Activated CD4-positive, alpha-beta T cell treated with anti-CD3 and anti-CD28 coated beads for 1 hour (primary cell): Measurements from ENCODE around the gene PTPRN2.
"Not testable (repeated sequence)": the region's sequence is repeated elsewhere in the genome, so short reads cannot be mapped to it uniquely, and the experiment has no call there.

Source experiments
- DNase-seq: peaks from one replicate; pipeline ENCODE4 v3.0.0-alpha.2; 2020

PTPRN2 gene

DNA sequence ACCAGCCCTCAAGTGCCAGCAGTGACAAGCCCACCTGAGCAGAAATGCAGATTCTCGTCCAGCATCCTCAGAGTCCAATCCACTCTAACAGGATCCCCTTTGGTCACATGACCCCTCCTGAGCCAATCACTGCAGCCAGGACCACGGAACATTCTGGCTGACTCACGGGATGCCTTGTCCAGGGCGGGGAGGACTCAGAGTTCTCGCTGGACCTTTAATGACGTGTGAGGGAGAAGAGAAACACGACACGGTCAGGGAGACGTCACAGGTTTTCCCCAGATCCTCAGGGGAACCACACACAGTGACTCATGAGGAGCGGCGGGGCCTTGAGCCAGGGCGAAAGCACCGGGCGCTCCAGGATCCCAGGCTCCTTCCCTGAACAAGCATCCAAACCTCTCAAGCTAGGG, 155.7 kb downstream of the PTPRN2 start:
- no peak for DNase-seq

DNA sequence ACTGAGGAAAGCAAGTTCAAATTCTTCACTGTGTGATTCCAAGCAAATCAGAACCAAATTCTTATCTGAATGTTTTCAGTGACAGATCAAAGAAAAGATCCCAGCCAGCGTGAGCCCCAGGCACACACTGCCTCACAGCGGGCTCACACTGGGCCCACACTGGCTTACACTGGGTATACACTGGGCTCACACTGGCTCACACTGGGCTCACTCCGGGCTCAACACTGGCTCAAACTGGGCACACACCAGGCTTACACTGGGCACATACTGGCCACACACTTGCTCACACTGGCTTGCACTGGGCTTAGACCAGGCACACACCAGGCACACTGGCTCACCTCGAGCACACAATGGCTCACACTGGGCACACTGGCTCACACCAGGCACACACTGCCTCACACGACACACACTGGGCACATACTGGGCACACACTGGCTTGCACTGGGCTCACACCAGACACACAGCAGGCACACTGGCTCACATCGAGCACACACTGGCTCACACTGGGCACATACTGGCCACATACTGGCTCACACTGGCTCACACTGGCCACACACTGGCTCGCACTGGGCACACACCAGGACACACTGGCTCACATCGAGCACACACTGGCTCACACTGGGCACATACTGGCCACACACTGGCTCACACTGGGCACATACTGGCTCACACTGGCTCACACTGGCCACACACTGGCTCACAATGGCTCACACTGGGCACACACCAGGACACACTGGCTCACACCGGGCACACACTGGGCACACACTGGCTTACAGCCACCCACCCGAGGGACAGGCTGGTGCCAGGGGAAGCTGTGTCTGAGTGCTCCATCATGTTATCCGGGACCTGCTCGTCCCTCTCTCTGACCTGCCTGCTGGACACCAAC, 156.3 kb downstream of the PTPRN2 start:
- DNase-seq, result no peak

DNA sequence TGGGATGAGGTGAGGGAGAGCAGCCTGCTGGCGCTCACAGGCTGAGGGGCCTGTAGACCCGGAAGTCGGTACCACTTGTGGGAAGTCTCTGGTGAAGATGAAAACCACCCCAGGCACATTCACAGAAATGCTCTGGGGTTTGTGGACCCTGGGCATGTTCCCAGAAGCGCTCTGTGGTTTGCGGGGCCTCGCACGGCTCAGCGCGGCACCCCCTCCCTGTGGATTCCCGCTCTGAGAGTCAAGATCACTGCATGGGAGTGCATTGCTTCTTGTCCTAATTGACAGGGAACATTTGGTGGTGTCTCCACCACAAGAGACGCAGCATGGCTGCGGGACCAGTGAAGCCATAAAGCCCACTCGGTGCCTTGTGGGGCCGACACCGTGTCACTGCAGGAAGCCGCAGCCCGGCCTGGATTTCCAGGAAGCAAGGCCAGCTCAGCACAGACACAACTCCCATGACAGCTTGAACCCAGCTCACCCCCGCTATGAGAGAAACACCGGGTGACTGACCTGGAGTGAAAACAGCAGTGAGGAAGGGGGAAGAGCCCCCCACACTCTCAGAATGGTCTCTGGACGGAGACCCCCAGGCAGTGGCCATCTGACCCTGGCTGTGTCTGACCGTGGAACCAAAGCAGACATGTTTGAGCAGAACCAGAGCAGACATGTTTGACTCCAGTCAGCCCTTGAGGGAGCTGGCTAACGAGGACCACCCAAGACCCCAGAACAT, 157.2 kb downstream of the PTPRN2 start:
- DNase-seq, result no peak

DNA sequence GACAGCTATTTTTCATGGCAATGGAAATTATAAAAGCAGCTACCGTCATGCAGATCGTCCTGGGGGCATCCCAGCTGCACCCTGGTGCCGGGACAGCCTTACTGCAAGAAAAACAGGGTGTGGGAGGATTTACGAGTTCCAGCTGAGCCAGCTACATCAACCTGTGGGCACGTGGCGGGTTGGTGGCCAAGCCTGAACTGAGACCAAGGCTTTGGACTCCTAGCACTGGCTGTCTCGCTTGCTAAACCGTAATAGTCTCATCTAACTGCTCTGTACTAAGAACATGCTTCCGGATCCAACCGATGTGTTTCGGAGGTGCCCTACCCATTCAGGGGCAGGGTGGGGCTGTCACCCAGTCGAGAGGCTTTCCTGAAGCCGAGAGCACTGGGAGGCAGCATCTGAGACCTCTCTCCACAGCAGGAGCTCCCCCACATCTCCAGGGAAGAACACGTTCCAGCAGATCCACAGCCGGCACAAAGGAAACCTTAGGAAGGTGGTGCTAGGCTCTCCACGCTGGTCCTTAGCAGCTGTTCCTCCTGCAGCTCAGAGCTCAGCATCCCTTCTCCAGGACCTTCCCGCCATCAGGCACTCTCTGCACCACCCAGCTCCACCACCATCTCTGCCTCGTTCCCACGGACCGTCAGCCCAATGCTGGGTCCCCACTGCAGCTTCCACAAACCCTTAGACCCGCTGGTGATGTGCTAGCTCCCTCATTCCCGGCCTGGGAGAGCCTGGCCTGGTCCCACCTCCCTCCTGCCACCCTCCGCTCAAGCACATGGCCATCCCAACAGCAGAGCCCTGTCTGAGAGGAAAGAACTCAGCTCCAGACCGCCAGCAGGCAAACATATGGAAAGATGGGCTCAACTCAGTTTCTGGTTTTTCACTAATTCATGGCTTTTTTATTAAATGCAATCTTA, 158.5 kb downstream of the PTPRN2 start:
- no peak for DNase-seq

DNA sequence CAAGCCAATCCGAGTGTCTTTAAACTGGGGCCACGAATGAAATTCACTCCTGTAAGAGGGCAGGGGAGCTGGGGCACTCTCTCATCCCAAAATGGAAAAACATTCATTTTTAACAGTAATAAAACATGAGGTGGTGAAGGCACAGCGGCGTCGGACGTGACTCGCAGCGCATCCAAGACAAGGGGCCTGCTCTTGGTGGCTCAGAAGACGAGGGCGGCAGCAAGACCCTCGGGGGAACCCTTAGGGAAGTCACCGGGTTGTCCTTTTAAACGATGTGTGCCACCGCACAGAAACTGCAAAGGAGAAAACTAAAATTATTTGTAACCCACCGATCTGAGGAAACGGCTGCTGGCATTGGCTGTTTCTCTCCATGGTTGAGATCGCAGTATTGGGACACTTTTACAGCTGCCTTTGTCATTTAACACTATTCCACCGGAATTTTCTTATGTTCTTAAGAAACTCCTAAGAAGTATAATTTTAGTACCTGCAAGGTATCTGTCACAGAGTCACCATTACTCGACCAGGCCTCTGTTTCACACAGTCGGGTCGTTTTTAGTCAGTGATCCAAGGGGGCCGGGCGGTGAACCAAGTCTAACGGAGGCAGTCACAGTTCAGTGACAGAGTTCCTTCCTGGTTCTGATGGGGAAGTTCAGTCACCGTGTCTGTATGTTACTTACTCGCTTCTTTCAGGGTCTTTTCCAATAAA, 159.3 kb downstream of the PTPRN2 start:
- no peak for DNase-seq

DNA sequence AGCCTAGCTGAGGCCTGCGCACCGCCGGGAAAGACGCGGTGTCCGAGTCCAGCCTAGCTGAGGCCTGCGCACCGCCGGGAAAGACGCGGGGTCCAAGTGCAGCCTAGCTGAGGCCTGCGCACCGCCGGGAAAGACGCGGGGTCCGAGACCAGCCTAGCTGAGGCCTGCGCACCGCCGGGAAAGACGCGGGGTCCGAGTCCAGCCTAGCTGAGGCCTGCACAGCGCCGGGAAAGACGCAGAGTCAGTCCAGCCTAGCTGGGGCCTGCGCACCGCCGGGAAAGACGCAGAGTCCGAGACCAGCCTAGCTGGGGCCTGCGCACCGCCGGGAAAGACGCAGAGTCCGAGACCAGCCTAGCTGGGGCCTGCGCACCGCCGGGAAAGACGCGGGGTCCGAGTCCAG, 161.9 kb downstream of the PTPRN2 start:
- not testable (repeated sequence) for DNase-seq

DNA sequence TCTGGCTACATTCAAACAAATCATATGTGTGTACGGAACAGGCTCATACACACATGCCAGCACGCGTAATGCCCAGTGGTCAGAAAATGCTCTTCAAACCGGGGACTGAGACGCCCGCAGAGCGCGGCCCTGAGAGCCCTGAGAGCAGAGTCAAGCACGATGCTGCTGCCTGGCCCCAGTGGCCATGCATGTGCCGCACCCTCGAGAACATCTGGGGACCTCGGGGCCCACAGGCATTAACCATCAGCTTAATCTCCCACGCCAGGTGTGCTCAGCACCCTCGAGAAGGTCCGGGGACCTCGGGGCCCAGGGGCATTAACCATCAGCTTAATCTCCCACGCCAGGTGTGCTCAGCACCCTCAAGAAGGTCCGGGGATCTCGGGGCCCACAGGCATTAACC, 163.1 kb downstream of the PTPRN2 start:
- no peak for DNase-seq

DNA sequence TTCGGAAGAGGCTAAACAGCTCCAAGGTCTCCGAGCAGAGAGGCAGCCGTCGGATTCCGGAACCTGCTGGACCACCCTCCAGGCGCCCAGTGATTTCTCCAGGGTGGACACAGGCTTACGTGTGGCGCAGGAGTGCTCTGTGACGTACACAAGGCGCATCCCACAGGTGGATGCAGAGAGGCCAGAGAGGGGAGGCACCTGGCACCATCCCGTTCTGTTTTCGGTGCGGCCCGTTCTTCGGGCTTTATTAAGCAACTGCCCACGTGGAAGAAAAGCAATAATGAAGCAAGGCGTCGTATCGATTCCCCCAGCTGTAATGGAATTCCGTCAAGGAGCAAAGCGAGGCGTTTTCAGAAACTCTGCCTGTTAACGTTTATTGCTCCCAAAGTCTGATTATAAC, 163.6 kb downstream of the PTPRN2 start:
- DNase-seq, result no peak

DNA sequence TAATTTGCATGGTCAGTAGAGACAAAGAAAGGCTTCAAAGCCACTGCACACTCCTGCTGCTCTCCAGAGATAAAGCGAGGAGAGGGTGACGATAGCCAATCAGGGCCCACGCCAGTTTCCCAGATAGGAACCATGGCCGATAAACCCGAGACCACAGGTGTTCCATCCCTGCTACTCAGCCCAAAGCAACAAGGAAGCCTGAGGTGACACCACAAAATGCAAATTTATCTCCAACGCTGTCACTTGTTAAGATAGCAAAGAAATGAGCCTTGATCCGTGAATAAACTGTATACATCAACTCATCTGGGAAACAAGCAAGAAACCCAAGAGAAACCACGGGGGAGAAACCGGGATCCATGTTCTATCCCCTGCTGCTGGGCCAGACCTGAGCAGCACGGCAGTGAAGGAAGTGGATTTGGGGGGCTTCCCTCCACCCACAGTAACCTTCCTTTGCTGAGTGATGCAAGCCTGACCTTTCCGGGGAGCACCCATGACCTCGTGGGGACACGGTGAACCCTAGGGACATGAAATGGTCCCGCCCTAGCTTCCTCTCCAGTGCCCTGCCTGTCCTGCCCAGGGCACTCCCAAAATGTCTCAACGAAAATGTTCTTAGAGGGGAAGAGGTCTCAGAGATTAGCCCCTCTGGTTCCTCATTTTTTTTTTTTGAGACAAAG, 164.6 kb downstream of the PTPRN2 start:
- no peak for DNase-seq

DNA sequence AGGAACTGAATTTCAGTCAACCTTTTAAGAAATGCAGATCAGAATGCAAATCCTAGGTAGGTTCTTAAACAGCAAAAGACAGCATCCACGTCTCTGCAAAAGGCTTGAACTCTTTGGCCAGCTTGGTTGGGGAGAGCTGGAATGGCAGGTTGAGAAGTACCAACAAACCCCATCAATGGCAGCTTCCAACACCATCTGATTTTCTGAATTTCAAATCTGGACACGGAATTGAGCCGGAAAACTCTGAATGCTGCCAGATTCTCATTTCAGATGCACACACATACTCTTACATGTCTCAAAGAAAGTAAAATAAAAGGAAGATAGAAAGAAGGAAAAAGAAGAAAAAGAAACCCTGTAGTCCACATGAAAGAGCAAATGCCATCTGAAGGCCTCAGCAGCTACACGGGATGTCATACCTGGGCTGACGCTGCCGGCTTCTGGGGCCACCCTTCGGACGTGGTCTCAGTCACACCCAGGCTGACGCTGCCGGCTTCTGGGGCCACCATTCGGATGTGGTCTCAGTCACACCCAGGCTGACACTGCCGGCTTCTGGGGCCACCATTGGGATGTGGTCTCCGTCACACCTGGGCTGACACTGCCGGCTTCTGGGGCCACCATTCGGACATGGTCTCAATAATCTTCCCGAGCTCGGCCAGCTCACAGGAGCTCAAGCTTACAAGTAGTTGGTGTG, 165.3 kb downstream of the PTPRN2 start:
- DNase-seq, result no peak

DNA sequence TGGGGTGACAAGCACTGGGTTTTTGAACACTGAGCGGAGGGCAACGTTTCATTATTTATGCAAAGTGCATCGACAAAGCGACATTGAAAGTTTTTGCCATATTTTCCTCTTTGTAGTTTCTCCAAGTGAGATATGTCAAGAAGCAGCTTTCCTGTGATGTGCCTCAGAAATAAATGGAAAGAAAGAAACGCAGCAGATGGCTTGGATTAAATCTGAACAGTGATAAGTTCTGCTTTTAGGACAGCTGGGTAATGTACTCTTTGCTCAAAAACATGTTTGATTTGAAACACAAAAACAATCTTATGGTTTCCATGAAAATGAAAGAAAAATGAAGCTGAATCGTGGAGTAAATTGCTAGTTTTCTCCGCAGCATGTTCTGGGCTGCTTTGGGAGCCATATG, 166.3 kb downstream of the PTPRN2 start:
- DNase-seq, result no peak

DNA sequence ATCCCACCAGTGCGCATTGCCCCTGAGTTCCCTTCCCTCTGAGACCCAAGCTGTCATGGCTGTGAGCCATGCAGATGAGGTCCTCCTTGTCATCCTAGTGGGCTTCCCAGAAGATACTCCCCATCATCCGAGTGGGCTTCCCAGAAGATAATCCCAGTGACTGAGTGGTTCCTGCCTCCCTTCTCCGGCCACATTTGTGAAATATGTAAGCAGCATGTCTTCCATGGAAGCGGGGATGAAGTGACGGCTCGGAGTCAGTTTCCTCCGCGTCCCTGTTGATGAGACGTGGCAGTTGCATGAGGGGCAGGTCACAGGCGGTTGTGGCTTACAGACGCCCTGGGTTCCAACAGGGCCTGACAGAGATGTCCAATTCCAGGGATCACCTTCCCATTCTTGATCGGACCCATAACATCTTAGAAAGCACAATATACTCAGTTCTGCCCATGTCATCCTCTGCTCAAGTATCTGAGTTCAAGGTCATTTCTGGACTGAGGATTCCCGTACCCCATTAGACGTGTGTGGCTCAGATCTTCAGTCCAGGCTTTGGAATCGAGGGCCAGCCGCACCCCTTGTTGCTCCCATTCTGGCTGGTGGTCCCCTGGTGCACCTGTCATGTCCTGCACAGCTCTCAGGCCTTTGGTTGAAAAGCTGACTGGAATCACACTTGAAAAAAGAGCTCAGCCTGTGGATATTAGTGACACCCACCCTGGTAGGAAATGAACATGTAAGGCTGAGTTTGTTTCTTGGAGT, 166.9 kb downstream of the PTPRN2 start:
- DNase-seq, result no peak

DNA sequence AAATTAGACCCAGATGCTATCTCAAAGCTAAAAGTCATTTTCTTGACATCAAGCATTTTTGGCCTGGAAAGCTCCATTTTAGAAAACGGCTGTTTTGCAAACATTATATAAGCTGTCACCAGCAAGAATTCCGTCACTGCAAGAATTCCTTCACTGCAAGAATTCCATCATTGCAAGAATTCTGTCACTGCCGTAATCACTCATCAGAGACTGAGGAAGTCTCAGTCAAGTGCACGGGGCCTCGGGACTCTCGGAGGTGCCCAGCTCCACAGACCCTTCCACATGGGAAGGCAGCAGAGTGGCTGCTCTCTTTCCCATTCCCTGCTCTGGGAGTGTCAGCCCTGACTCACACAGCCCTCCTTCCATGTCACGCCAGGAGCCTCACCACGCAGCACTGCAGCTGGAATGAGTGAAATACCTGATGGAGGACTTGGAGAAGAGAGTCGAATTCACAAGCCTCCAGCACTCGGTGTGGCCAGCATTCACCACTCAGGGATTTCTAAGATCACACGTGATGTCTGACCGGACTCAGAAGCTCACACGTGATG, 168.3 kb downstream of the PTPRN2 start:
- DNase-seq, result no peak

DNA sequence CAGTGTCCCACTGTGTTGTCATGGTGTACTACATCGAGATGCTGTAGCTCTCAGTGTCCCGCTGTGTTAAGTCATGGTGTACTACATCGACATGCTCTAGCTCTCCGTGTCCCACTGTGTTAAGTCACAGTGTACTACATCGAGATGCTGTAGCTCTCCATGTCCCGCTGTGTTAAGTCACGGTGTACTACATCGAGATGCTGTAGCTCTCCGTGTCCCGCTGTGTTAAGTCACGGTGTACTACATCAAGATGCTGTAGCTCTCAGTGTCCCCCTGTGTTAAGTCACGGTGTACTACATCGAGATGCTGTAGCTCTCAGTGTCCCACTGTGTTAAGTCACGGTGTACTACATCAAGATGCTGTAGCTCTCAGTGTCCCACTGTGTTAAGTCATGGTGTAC, 169.2 kb downstream of the PTPRN2 start:
- DNase-seq, result not testable (repeated sequence)

DNA sequence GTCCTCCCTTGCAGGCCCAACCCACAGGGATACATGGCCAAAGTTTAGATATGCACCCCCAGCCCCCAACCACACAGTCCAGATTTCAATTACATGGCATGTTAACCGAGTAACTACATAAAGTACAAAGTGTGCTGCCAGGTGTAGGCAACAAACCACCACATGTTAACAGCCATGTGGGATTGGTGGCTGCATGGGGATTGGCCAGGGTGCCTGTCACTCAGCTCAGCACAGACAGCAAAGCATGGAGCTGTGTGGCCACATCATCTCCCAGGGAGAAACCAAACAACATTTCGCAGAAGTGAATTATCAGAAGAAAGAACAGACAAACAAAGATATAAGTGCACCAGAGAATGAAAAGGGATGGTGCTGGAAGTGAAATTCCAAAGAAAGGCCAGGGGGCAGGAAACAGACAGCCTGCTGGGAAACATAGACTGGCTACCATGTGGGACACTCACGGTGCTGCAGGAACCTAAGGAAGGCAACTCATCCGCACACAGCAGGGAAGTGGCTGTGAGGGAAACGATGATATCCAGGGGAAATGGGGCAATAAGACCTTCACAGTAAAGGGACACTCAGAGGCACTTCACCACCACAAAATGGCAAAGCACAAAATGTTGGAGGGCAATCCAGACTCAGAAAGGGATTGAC, 171.2 kb downstream of the PTPRN2 start:
- no peak for DNase-seq

DNA sequence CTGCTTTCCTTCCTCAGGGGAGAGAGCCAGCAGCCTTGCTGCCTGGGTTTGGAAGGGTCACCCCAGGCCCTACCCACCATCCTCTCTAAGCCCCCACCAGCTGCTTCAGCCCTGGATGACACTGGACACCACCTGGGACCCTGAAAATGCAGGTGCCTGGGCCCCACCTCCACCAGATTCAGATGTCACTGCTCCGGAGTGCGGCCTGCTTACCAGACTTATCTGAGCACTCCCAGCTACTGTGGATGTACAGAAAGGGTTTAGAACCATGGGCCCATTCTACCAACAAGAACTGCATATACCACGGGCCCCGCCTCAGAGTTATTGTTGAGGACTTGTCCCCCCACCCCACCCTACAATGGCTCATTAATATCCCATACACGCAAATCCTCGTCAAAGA, 172.3 kb downstream of the PTPRN2 start:
- DNase-seq, result no peak

DNA sequence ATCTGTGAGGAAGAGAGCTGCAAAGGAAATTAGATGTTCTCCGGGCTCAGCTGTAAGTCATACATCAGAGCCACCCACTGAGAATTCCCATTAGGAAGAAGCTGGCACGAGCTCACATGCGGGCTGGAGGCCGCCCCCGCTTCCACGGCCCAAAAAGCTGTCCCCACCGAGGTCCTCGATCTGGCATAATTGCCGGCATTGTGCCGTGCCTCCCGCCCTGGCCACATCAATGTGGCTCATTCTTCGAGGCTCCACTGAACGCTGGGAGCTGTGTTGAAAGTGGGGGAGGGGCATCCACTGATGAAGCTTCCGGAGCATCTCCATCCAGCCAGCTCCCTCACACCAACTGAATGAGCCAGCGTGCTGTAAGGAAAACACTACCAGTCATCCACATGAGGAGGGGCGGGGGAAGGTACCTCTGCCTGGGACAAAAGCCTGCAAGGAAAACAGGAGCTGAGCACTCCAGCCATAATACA, 173.1 kb downstream of the PTPRN2 start:
- DNase-seq, result no peak

DNA sequence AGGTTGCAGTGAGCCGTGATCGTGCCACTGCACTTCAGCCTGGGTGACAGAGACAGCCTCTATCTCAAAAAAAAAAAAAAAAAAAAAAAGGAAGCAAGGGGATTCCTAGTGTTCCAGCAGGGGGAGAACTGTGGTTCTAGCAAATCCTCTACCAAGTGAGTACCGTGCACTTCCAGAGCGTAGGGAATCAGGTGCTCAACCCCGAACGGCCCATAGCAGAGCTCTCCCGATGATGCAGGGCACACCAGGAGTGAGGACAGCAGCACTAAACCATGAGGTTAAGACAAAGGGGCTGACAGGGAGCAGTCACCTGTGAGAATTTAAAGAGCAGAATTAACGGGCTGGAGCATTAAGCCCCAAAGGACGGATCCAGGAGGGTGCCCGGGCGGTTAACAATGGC, 173.6 kb downstream of the PTPRN2 start:
- no peak for DNase-seq

DNA sequence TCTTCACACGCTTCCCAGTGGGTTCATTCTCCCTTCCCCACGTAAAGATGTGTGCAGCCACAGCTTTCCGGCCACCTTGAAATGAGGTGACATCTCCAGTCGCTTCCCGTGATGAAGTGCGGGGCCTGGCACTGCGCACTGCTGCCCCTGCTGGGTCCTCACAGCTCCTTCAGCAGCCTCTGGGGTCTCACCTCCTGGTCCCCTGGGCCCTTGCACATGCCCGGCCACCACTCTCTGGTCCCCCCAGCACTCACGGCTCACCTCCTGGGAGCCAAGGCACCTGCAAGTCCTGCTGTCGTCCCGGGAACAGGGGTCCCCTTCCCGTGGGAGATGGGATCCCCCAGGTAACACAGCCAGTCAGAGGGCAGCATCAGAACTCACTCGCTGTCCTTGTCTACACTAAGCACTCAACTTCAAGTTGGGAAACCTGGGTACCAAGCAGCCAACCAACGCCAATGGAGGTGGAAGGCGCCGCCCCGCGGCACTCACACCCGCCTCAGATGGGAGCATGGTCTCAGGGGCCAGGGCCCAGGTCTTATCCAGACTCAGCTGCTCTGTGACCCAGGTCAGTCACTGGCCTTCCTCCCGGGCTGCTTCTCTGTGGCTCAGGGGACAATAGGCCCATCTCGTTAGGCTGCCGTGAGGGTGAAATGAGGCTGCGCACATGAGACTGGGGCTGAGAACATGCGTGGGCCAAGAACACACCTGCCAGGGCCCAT, 176.2 kb downstream of the PTPRN2 start:
- no peak for DNase-seq
